ENCODE data around the gene PDAP1. TPM values are rescaled to one million over a fixed set of nuclear protein-coding genes. Genes with fewer than 3 reads are reported as not detected.
A peak's percentile ranks its signal among the peaks of the same experiment; 100 is the strongest.

PDAP1 gene
- total and polyA plus RNA-seq, 2 of the 13 experiments (the other 11 are each of a cell fraction or from before 2014, with no cell fraction given), result 13.0 to 100 TPM

DNA sequence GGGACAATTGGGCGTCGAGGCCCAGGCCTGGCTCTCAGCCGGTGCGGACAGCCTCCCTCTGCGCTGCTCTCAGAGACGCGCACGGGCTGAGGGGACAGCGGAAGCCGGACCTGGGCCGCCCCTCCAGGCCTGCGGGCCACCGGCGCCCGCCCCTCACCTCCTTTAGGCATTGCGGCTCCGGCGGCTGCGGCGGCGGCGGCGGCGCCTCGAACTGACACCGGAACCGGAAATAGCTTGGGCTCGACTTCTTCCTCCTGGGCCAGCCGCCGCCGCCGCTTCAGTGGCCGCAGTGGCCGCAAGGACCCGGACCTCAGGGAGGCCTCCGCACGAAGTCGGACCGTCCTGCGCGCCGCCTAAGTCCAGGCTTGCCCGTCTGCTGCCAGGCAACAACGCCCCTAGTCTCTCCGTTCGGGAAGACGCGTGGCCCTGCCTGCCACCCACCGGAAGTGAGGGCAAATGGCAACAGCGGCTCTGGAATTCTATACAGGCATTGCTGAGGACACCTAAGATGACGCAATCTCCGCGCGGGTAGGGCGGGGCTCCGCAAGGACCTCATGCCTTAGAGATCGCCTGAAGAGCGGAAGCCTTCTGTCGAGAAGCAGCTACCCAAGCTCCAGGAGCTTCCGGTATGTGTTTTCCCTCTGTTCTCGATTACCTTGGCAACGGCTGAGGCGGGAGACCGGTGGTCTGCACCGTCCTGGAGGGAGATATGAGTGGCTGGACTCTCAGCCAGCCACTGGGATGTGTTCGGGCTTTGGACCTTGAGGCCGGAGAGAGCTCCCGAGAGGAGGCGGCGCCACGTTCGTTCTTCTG, at the start of gene PDAP1, which contains the start of gene BUD31 (continued):
- TF ChIP-seq, protein P1, sequence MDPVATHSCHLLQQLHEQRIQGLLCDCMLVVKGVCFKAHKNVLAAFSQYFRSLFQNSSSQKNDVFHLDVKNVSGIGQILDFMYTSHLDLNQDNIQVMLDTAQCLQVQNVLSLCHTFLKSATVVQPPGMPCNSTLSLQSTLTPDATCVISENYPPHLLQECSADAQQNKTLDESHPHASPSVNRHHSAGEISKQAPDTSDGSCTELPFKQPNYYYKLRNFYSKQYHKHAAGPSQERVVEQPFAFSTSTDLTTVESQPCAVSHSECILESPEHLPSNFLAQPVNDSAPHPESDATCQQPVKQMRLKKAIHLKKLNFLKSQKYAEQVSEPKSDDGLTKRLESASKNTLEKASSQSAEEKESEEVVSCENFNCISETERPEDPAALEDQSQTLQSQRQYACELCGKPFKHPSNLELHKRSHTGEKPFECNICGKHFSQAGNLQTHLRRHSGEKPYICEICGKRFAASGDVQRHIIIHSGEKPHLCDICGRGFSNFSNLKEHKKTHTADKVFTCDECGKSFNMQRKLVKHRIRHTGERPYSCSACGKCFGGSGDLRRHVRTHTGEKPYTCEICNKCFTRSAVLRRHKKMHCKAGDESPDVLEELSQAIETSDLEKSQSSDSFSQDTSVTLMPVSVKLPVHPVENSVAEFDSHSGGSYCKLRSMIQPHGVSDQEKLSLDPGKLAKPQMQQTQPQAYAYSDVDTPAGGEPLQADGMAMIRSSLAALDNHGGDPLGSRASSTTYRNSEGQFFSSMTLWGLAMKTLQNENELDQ (CRISPR knock-in tag; IDR thresholded peaks at IDR 0.05; ENCODE audit: borderline replicate concordance), result no peak; the same call in 1 of the 2 replicates
- TF ChIP-seq CAMTA2 (CRISPR knock-in tag; IDR thresholded peaks at IDR 0.05; ENCODE audit: borderline replicate concordance), result no peak; the same call in 1 of the 2 replicates
- TF ChIP-seq GLI4 (CRISPR knock-in tag; IDR thresholded peaks at IDR 0.05; ENCODE audit: borderline replicate concordance), result no peak
- TF ChIP-seq, protein P2, sequence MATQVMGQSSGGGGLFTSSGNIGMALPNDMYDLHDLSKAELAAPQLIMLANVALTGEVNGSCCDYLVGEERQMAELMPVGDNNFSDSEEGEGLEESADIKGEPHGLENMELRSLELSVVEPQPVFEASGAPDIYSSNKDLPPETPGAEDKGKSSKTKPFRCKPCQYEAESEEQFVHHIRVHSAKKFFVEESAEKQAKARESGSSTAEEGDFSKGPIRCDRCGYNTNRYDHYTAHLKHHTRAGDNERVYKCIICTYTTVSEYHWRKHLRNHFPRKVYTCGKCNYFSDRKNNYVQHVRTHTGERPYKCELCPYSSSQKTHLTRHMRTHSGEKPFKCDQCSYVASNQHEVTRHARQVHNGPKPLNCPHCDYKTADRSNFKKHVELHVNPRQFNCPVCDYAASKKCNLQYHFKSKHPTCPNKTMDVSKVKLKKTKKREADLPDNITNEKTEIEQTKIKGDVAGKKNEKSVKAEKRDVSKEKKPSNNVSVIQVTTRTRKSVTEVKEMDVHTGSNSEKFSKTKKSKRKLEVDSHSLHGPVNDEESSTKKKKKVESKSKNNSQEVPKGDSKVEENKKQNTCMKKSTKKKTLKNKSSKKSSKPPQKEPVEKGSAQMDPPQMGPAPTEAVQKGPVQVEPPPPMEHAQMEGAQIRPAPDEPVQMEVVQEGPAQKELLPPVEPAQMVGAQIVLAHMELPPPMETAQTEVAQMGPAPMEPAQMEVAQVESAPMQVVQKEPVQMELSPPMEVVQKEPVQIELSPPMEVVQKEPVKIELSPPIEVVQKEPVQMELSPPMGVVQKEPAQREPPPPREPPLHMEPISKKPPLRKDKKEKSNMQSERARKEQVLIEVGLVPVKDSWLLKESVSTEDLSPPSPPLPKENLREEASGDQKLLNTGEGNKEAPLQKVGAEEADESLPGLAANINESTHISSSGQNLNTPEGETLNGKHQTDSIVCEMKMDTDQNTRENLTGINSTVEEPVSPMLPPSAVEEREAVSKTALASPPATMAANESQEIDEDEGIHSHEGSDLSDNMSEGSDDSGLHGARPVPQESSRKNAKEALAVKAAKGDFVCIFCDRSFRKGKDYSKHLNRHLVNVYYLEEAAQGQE (IDR thresholded peaks at IDR 0.05; ENCODE audit: borderline replicate concordance in 1 of 2, low read depth in 1 of 2, low read length in 2 of 2), result no peak; a peak in 1 of 4 replicates
- TF ChIP-seq, protein P3, sequence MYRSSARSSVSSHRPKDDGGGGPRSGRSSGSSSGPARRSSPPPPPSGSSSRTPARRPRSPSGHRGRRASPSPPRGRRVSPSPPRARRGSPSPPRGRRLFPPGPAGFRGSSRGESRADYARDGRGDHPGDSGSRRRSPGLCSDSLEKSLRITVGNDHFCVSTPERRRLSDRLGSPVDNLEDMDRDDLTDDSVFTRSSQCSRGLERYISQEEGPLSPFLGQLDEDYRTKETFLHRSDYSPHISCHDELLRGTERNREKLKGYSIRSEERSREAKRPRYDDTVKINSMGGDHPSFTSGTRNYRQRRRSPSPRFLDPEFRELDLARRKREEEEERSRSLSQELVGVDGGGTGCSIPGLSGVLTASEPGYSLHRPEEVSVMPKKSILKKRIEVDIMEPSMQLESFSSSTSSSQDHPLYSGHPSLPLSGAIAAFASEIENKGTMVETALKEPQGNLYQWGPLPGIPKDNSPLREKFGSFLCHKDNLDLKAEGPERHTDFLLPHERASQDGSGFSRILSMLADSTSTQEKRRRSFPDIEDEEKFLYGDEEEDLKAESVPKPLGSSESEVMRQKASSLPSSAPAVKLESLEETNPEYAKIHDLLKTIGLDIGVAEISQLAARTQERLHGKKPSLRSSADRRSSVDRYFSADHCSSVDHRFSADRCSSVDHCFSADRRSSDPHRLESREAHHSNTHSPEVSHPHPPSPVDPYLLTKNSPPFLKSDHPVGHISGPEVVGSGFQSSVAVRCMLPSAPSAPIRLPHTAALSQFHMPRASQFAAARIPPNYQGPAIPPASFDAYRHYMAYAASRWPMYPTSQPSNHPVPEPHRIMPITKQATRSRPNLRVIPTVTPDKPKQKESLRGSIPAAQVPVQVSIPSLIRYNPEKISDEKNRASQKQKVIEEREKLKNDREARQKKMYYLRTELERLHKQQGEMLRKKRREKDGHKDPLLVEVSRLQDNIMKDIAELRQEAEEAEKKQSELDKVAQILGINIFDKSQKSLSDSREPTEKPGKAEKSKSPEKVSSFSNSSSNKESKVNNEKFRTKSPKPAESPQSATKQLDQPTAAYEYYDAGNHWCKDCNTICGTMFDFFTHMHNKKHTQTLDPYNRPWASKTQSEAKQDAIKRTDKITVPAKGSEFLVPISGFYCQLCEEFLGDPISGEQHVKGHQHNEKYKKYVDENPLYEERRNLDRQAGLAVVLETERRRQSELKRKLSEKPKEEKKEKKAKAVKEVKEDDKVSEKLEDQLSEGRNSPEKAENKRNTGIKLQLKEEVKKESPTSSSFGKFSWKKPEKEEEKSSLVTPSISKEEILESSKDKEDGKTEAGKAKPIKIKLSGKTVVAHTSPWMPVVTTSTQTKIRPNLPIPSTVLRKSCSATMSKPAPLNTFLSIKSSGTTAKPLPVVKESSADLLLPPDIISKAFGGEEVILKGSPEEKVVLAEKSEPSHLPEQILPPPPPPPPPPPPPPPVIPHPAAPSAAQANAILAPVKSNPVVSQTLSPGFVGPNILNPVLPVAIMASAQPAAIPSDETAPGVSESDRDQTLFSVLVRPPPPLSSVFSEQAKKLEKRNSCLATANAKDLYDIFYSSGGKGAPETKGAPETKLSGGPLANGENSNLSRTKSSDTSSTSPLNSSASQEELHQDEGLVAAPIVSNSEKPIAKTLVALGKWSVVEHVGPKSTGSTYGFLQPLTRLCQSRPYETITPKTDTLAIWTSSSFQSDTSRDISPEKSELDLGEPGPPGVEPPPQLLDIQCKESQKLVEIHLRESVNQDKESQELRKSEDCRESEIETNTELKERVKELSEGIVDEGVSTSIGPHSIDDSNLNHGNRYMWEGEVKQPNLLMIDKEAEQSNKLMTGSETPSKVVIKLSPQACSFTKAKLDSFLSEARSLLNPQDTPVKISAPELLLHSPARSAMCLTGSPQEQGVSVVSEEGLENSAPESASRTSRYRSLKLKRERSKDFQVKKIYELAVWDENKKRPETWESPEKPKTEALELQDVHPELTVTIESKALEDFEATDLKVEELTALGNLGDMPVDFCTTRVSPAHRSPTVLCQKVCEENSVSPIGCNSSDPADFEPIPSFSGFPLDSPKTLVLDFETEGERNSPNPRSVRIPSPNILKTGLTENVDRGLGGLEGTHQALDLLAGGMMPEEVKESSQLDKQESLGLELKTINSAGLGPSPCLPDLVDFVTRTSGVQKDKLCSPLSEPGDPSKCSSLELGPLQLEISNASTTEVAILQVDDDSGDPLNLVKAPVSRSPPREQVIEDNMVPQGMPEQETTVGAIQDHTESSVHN (CRISPR knock-in tag; IDR thresholded peaks at IDR 0.05), result no peak
- TF ChIP-seq, protein P4, sequence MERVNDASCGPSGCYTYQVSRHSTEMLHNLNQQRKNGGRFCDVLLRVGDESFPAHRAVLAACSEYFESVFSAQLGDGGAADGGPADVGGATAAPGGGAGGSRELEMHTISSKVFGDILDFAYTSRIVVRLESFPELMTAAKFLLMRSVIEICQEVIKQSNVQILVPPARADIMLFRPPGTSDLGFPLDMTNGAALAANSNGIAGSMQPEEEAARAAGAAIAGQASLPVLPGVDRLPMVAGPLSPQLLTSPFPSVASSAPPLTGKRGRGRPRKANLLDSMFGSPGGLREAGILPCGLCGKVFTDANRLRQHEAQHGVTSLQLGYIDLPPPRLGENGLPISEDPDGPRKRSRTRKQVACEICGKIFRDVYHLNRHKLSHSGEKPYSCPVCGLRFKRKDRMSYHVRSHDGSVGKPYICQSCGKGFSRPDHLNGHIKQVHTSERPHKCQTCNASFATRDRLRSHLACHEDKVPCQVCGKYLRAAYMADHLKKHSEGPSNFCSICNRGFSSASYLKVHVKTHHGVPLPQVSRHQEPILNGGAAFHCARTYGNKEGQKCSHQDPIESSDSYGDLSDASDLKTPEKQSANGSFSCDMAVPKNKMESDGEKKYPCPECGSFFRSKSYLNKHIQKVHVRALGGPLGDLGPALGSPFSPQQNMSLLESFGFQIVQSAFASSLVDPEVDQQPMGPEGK (CRISPR knock-in tag; IDR thresholded peaks at IDR 0.05), result peak; percentile 43; the same call in 1 of the 2 replicates
- no peak for TF ChIP-seq ZKSCAN1 (IDR thresholded peaks at IDR 0.05; ENCODE audit: low read length)
- TF ChIP-seq SYNCRIP (IDR thresholded peaks at IDR 0.05; ENCODE audit: insufficient read depth, low read depth, low read length), result no peak
